ENCODE data around the gene CPNE6. TPM values are rescaled to one million over a fixed set of nuclear protein-coding genes. Genes with fewer than 3 reads are reported as not detected.

CPNE6 gene
- total and polyA plus RNA-seq, 2 of the 13 experiments (the other 11 are each of a cell fraction or from before 2014, with no cell fraction given): not detected

DNA sequence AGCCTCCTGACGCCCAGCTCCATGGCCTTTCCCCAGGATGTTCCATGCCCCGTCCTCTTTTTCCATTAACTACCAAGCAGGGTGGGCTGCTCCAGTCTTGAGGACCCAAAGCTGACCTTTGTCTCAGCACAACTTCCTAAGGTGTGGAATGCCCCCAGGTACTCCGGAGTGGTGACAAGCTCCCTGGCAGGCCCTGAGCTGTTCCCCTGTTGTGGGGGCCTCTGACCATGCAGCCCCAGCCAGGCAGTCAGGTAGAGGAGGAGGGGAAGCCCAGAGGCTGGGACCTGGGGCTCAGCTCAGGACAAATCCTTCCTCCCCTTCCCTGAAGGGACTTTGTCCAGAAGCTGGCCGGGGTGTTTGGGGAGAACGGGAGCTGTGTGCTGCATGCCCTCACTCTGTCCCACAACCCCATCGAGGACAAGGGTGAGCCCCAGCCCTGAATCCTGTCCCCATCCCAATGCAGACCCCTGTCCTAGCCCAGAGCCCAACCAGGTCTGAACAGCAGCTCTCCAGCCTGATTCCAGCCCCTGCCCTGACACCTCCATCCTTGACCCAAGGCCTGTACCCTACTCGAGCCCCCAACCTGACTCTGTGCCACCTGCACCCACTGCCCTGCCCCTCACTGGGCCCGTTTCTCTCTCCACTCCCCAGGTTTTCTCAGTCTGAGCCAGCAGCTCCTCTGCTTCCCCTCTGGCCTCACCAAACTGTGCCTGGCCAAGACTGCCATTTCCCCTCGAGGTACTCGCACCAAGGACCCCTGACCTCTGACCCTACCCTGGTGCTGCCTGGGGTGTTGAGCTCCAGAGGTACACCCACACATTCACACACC, 15.2 kb upstream of the CPNE6 start (continued):
- TF ChIP-seq, protein P1, sequence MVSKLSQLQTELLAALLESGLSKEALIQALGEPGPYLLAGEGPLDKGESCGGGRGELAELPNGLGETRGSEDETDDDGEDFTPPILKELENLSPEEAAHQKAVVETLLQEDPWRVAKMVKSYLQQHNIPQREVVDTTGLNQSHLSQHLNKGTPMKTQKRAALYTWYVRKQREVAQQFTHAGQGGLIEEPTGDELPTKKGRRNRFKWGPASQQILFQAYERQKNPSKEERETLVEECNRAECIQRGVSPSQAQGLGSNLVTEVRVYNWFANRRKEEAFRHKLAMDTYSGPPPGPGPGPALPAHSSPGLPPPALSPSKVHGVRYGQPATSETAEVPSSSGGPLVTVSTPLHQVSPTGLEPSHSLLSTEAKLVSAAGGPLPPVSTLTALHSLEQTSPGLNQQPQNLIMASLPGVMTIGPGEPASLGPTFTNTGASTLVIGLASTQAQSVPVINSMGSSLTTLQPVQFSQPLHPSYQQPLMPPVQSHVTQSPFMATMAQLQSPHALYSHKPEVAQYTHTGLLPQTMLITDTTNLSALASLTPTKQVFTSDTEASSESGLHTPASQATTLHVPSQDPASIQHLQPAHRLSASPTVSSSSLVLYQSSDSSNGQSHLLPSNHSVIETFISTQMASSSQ (IDR thresholded peaks at IDR 0.05; ENCODE audit: low read depth): no peak
- TF ChIP-seq, protein P1 (CRISPR knock-in tag; IDR thresholded peaks at IDR 0.05; ENCODE audit: borderline replicate concordance): no peak
- TF ChIP-seq TAF1 (CRISPR knock-in tag; IDR thresholded peaks at IDR 0.05): 0 out of 2 replicates have a peak, but pooled peaks have one; percentile 9
- 0 out of 2 replicates have a peak, but pooled peaks have one; percentile 33 for TF ChIP-seq ZNF235 (CRISPR knock-in tag; IDR thresholded peaks at IDR 0.05; ENCODE audit: borderline replicate concordance)
- 0 out of 2 replicates have a peak, but pooled peaks have one; percentile 25 for TF ChIP-seq ZNF230 (CRISPR knock-in tag; IDR thresholded peaks at IDR 0.05)
- TF ChIP-seq ZNF333 (CRISPR knock-in tag; IDR thresholded peaks at IDR 0.05; ENCODE audit: borderline replicate concordance): peak; percentile 80; the same call in 1 of the 2 replicates
- TF ChIP-seq, protein P2, sequence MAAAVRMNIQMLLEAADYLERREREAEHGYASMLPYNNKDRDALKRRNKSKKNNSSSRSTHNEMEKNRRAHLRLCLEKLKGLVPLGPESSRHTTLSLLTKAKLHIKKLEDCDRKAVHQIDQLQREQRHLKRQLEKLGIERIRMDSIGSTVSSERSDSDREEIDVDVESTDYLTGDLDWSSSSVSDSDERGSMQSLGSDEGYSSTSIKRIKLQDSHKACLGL (CRISPR knock-in tag; IDR thresholded peaks at IDR 0.05): no peak
- TF ChIP-seq ZNF572 (CRISPR knock-in tag; IDR thresholded peaks at IDR 0.05): peak; percentile 78; the same call in 1 of the 2 replicates
- no peak for TF ChIP-seq MIER3 (CRISPR knock-in tag; IDR thresholded peaks at IDR 0.05; ENCODE audit: borderline replicate concordance)
- TF ChIP-seq MAFG (CRISPR knock-in tag; IDR thresholded peaks at IDR 0.05): 0 out of 2 replicates have a peak, but pooled peaks have one; percentile 25
- TF ChIP-seq ZNF678 (CRISPR knock-in tag; IDR thresholded peaks at IDR 0.05): 0 out of 2 replicates have a peak, but pooled peaks have one; percentile 20
- TF ChIP-seq CEBPG (CRISPR knock-in tag; IDR thresholded peaks at IDR 0.05): no peak
- 0 out of 2 replicates have a peak, but pooled peaks have one; percentile 36 for TF ChIP-seq ZNF782 (CRISPR knock-in tag; IDR thresholded peaks at IDR 0.05; ENCODE audit: borderline replicate concordance)
- TF ChIP-seq U2AF1 (optimal IDR thresholded peaks at IDR 0.05; ENCODE audit: low read depth, low read length): no peak

Measured in HepG2 (cell line).